Measurements from ENCODE around the gene TENM3.
A peak's percentile ranks its signal among the peaks of the same experiment; 100 is the strongest.

The TENM3 gene

GRCh38 chr4:182475539-182475938 lies 232.3 kb downstream of the TENM3 start:
- DNase-seq (ENCODE audit: low spot score in 2 of 2), result no peak
- no peaks in the 10 kb centered on the region for H3K36me3 ChIP-seq (replicated peaks)
- H3K9me3 ChIP-seq, result no peaks in the 10 kb centered on the region
- no peak overlapping the region for H3K4me3 ChIP-seq
- H3K27me3 ChIP-seq (ENCODE audit: low read depth), result no peaks in the 10 kb centered on the region
- in situ Hi-C loops (cut with MboI; ENCODE audit: low sequenced_read_pairs), result no loop called here
- H3K4me1 ChIP-seq, result no peaks in the 10 kb centered on the region

DNA sequence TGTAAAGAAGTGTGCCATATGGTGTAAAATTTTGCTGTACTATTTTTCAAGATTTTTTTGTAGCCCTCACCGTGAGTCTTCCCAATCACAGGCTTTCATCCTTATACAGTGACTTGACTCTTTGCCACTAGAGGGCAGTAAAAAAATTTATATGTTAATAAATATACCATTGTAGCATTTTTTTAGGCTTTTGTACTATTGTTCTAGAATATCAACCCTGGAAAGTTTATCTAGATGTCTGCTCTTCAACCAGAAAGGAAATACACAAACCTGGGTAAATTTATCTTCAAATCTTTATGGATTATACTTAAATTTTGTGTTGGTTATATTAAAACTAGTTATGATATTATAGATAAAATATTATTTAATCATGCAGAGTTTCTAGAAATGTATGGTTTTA lies 235.3 kb downstream of the TENM3 start:
- in situ Hi-C loops (cut with MboI; ENCODE audit: low sequenced_read_pairs), result no loop called here
- Histone ChIP-seq H3K36me3 (replicated peaks) (no peaks in the 10 kb centered on the region), H3K9me3 (no peaks in the 10 kb centered on the region), H3K4me1 (peaks cover 4% of the 10 kb centered on the region; the same call in 1 of the 2 replicates), H3K4me3 (no peak overlapping the region), H3K27me3 (ENCODE audit: low read depth) (no peaks in the 10 kb centered on the region)
- DNase-seq (ENCODE audit: low spot score in 2 of 2), result peak in 1 of 2 experiments; percentile 69

- no peaks in the 10 kb centered on the region for H3K27me3 ChIP-seq (ENCODE audit: low read depth)
- no peaks in the 10 kb centered on the region for H3K9me3 ChIP-seq
- H3K4me1 ChIP-seq, result peaks cover 4% of the 10 kb centered on the region; the same call in 1 of the 2 replicates
- H3K4me3 ChIP-seq, result no peak overlapping the region
- no peak for DNase-seq (ENCODE audit: low spot score in 2 of 2)
- in situ Hi-C loops (cut with MboI; ENCODE audit: low sequenced_read_pairs), result no loop called here
- H3K36me3 ChIP-seq (replicated peaks), result no peaks in the 10 kb centered on the region
Observed at GRCh38 chr4:182483685-182484084, 240.5 kb downstream of the TENM3 start.

GRCh38 chr4:182486881-182487280 lies 243.7 kb downstream of the TENM3 start:
- Histone ChIP-seq H3K9me3 (no peaks in the 10 kb centered on the region), H3K36me3 (replicated peaks) (no peaks in the 10 kb centered on the region), H3K27me3 (ENCODE audit: low read depth) (no peaks in the 10 kb centered on the region), H3K4me1 (no peaks in the 10 kb centered on the region), H3K4me3 (no peak overlapping the region)
- no peak for DNase-seq (ENCODE audit: low spot score in 2 of 2)
- in situ Hi-C loops (cut with MboI; ENCODE audit: low sequenced_read_pairs), result no loop called here

GRCh38 chr4:182488896-182489295 lies 245.7 kb downstream of the TENM3 start:
- Histone ChIP-seq H3K4me3 (no peak overlapping the region), H3K4me1 (0 out of 2 replicates have a peak, but pooled peaks cover 2% of the 10 kb centered on the region), H3K27me3 (ENCODE audit: low read depth) (no peaks in the 10 kb centered on the region), H3K9me3 (no peaks in the 10 kb centered on the region), H3K36me3 (replicated peaks) (no peaks in the 10 kb centered on the region)
- no peak for DNase-seq (ENCODE audit: low spot score in 2 of 2)
- in situ Hi-C loops (cut with MboI; ENCODE audit: low sequenced_read_pairs), result no loop called here

DNA sequence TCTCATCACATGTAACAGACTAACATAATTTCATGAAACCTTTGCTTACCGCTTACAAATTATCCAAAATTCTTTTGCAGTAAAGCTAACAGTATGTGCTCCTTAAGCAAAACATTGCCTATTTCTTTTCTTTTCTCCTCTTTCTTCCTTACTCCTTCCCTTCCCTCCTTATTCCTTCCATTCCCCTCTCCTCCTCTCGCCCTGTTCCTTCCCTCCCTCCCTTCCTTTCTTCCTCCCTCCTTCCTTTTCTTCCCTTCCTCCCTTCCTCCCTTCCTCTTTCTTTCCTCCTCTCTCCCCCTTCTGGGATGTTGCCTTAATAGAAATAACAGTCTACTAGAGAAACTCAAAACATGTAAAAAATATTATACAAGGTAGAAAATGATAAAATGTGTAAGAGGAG lies 246.4 kb downstream of the TENM3 start:
- in situ Hi-C loops (cut with MboI; ENCODE audit: low sequenced_read_pairs), result no loop called here
- no peak for DNase-seq (ENCODE audit: low spot score in 2 of 2)
- Histone ChIP-seq H3K27me3 (ENCODE audit: low read depth) (no peaks in the 10 kb centered on the region), H3K4me3 (no peak overlapping the region), H3K4me1 (0 out of 2 replicates have a peak, but pooled peaks cover 2% of the 10 kb centered on the region), H3K9me3 (no peaks in the 10 kb centered on the region), H3K36me3 (replicated peaks) (no peaks in the 10 kb centered on the region)

DNA sequence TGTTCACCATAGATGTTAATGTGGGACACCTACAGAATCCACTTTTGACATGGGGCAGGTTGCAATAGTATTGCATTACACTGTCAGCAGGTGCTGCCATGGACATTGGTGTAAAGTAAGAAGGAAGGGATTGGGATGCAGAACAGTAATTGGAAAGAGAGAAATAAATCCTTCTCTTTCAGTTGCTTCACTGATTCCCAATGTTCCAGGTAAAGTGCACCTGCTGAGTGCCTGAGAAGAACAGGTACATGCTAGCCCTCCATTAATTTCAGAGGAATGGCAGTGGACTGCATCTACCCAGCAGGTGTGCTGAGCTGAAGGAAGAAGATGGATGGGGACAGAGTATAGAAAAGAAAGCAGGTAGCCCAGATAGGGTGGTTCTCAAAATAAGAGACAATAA lies 248.5 kb downstream of the TENM3 start:
- in situ Hi-C loops (cut with MboI; ENCODE audit: low sequenced_read_pairs), result no loop called here
- no peak overlapping the region for H3K4me3 ChIP-seq
- no peaks in the 10 kb centered on the region for H3K36me3 ChIP-seq (replicated peaks)
- H3K27me3 ChIP-seq (ENCODE audit: low read depth), result no peaks in the 10 kb centered on the region
- DNase-seq (ENCODE audit: low spot score in 2 of 2), result no peak
- no peaks in the 10 kb centered on the region for H3K9me3 ChIP-seq
- H3K4me1 ChIP-seq, result peaks cover 15% of the 10 kb centered on the region

GRCh38 chr4:182492423-182492822 lies 249.2 kb downstream of the TENM3 start:
- DNase-seq (ENCODE audit: low spot score in 2 of 2), result no peak
- Histone ChIP-seq H3K9me3 (no peaks in the 10 kb centered on the region), H3K4me1 (peaks cover 15% of the 10 kb centered on the region), H3K27me3 (ENCODE audit: low read depth) (no peaks in the 10 kb centered on the region), H3K4me3 (no peak overlapping the region), H3K36me3 (replicated peaks) (no peaks in the 10 kb centered on the region)
- in situ Hi-C loops (cut with MboI; ENCODE audit: low sequenced_read_pairs), result no loop called here

- Histone ChIP-seq H3K9me3 (no peaks in the 10 kb centered on the region), H3K36me3 (replicated peaks) (no peaks in the 10 kb centered on the region), H3K4me1 (peaks cover 15% of the 10 kb centered on the region), H3K4me3 (no peak overlapping the region), H3K27me3 (ENCODE audit: low read depth) (no peaks in the 10 kb centered on the region)
- in situ Hi-C loops (cut with MboI; ENCODE audit: low sequenced_read_pairs), result no loop called here
- no peak for DNase-seq (ENCODE audit: low spot score in 2 of 2)
Observed at GRCh38 chr4:182493377-182493776, 250.2 kb downstream of the TENM3 start.

DNA sequence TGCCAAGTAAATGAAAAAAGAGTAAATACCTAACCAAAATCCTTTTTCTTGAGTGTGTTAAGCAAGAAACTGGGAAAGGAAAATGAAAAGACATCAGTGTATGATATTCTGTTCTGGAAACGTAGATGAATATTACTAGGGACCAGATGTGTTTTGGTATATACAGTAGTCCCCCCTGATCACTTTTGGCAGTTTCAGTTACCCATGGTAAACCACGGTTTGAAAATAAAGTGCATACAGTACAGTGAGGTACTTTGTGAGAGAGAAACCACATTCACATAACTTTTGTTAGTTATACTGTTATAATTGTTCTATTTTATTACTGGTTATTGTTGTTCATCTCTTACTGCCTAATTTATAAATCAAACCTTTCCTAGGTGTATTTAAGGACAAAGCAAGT lies 250.9 kb downstream of the TENM3 start:
- DNase-seq (ENCODE audit: low spot score in 2 of 2), result no peak

GRCh38 chr4:182495031-182495430 lies 251.8 kb downstream of the TENM3 start:
- in situ Hi-C loops (cut with MboI; ENCODE audit: low sequenced_read_pairs), result no loop called here
- no peak for DNase-seq (ENCODE audit: low spot score in 2 of 2)
- H3K9me3 ChIP-seq, result no peaks in the 10 kb centered on the region
- H3K27me3 ChIP-seq (ENCODE audit: low read depth), result no peaks in the 10 kb centered on the region
- no peaks in the 10 kb centered on the region for H3K36me3 ChIP-seq (replicated peaks)
- H3K4me1 ChIP-seq, result peaks cover 15% of the 10 kb centered on the region
- no peak overlapping the region for H3K4me3 ChIP-seq

More for the DNA sequence above, 250.9 kb downstream of the TENM3 start:
- Histone ChIP-seq H3K27me3 (ENCODE audit: low read depth) (no peaks in the 10 kb centered on the region), H3K36me3 (replicated peaks) (no peaks in the 10 kb centered on the region), H3K4me3 (no peak overlapping the region), H3K9me3 (no peaks in the 10 kb centered on the region), H3K4me1 (peaks cover 15% of the 10 kb centered on the region)
- in situ Hi-C loops (cut with MboI; ENCODE audit: low sequenced_read_pairs), result no loop called here

GRCh38 chr4:182495645-182496385 lies 252.6 kb downstream of the TENM3 start:
- H3K4me3 ChIP-seq, result no peak overlapping the region
- no peaks in the 10 kb centered on the region for H3K36me3 ChIP-seq (replicated peaks)
- no peak for DNase-seq (ENCODE audit: low spot score in 2 of 2)
- peaks cover 15% of the 10 kb centered on the region for H3K4me1 ChIP-seq
- in situ Hi-C loops (cut with MboI; ENCODE audit: low sequenced_read_pairs), result no loop called here
- H3K9me3 ChIP-seq, result no peaks in the 10 kb centered on the region
- H3K27me3 ChIP-seq (ENCODE audit: low read depth), result no peaks in the 10 kb centered on the region

GRCh38 chr4:182496408-182496807 lies 253.2 kb downstream of the TENM3 start:
- Histone ChIP-seq H3K36me3 (replicated peaks) (no peaks in the 10 kb centered on the region), H3K4me3 (no peak overlapping the region), H3K4me1 (peaks cover 15% of the 10 kb centered on the region), H3K9me3 (no peaks in the 10 kb centered on the region), H3K27me3 (ENCODE audit: low read depth) (no peaks in the 10 kb centered on the region)
- no peak for DNase-seq (ENCODE audit: low spot score in 2 of 2)
- in situ Hi-C loops (cut with MboI; ENCODE audit: low sequenced_read_pairs), result no loop called here

GRCh38 chr4:182502064-182502463 lies 258.9 kb downstream of the TENM3 start:
- Histone ChIP-seq H3K4me1 (peaks cover 17% of the 10 kb centered on the region), H3K9me3 (no peaks in the 10 kb centered on the region), H3K27me3 (ENCODE audit: low read depth) (no peaks in the 10 kb centered on the region), H3K36me3 (replicated peaks) (no peaks in the 10 kb centered on the region), H3K4me3 (no peak overlapping the region)
- no peak for DNase-seq (ENCODE audit: low spot score in 2 of 2)
- in situ Hi-C loops (cut with MboI; ENCODE audit: low sequenced_read_pairs), result no loop called here

DNA sequence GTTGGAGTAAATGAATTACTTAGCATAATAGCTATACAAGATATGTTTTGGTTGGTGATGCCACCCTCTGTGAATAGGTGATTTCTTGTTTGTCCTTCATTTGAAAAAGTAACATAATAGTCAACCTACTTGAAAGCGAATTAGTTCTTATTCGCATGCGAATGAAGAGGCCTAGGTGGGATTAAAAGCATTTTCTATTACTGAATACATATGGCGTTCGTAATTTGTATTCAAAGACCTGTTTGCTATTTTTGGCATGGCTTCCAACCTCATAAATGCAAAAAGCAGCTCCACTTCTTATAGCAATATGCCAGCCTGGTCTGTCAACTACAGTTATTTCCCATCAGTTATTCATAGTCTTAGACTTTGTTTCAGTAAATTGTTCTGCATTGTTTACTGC lies 261.3 kb downstream of the TENM3 start:
- Histone ChIP-seq H3K9me3 (no peaks in the 10 kb centered on the region), H3K4me3 (no peak overlapping the region), H3K36me3 (replicated peaks) (no peaks in the 10 kb centered on the region), H3K4me1 (peaks cover 17% of the 10 kb centered on the region), H3K27me3 (ENCODE audit: low read depth) (no peaks in the 10 kb centered on the region)
- in situ Hi-C loops (cut with MboI; ENCODE audit: low sequenced_read_pairs), result no loop called here
- peak; percentile 30 to 83 for DNase-seq (ENCODE audit: low spot score in 2 of 2)
